HG03571 (cell line): Measurements from ENCODE around the gene SPTLC2.

Experiments used
- ATAC-seq: cut with Tn5 transposase; IDR thresholded peaks from one replicate; pipeline ENCODE4 v1.9.1; 2021; ENCODE audit not compliant: unreplicated experiment

Gene SPTLC2

DNA sequence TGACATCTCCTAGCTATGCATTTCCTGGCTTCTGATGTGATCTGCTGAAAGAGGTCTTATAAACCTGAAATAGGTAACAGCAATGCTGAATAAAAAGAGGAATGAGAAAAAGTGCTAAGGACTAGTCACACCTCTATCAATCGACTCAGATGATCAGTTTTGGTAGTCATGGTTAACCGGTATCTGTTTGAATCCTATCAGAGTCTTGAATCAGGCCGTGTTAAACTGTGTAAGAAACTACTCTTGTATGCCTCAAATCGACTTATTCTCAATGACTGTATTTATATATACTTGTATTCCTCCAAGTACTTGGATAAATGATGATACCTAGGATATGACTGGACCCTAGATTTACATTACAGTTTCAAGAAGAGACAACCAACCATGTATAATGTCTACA is 107.1 kb downstream of the SPTLC2 start:
- no peak for ATAC-seq

DNA sequence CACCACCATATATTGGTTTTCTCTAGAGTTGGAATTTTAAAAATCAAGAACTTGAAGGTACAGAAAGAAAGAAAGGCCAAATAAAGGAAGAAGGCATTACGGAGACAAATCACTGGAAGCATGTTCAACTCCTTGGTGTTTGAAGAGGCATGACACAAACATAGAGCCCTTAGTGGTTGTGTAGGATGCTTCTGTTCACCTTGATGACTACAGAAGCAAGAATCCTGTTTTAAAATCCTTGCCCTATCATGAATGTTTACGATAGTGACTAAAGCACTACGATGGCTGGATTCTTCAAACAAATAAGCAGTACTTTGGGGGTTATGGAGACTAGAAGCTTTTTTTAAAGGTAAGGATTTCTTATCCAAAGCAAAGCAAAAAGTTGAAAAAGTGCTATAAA is 107.6 kb downstream of the SPTLC2 start:
- ATAC-seq = no peak

DNA sequence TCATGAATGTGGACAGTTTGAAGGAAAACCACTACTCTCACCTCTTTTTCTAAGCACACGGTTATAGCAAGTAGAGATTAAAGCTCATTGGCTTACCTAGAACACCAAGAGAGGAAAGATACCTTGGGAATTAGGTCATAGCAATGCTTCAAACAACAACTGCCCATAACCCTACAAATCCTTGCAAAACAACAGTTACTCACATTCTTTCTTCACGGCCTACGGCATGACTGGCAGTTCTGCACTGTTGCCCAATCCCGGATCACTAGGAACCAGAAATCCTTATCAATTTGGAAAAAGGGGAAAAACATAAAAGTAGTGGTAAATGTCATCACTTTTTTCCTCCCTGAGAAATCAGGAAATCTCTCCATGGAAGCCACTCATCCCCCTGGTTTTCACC is 108.2 kb downstream of the SPTLC2 start:
- no peak for ATAC-seq

DNA sequence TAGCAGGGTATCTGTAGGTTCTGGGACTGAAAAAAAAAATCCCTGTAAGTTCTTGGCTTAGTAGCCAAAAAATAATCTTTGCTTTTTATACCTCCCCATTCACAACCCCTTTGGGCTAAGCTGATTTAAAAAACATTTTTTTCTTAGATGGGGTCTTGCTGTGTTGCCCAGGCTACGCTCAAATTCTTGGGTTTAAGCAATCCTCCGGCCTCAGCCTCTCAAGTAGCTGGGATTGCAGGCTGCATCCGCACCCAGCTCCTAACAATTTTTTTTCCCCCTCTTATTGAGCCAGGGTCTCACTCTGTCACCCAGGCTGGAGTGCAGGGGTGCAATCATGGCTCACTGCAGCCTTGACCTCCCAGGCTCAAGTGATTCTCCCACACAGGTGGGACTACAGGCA is 108.7 kb downstream of the SPTLC2 start:
- ATAC-seq = no peak

DNA sequence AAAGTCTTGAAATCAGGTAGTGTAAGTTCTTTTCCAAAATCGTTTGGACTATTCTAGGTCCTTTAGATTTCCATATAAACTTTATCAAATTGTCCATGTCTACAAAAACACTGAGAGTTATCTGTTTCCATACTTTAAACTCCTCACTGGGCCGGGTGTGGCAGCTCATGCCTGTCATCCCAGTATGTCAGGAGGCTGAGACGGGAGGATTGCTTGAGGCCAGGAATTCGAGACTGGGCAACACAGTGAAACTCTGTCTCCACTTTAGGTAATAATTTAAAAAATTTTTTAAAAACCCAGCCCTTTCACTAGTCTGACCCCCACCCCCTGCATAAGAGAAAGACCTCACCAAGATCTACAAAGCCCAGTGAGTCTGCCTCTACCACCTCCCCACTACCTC is 111.4 kb downstream of the SPTLC2 start:
- ATAC-seq = no peak

DNA sequence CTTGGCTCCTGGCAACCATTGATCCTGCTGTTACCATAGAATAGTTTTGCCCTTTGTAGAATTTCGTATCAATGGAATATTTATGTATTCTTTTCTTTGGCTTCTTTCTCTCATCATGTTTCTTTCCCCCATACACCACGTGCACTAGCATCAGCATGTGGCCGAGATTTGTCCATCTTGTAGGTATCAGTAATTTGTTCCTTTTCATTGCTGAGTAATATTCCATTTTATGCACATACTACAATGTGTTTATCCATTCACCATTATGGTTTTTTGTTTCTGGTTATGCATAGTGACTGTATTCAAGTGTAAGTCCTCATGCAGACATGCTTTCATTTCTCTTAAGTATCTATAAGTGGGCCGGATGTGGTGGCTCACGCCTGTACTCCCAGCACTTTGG is 113.3 kb downstream of the SPTLC2 start:
- no peak for ATAC-seq

DNA sequence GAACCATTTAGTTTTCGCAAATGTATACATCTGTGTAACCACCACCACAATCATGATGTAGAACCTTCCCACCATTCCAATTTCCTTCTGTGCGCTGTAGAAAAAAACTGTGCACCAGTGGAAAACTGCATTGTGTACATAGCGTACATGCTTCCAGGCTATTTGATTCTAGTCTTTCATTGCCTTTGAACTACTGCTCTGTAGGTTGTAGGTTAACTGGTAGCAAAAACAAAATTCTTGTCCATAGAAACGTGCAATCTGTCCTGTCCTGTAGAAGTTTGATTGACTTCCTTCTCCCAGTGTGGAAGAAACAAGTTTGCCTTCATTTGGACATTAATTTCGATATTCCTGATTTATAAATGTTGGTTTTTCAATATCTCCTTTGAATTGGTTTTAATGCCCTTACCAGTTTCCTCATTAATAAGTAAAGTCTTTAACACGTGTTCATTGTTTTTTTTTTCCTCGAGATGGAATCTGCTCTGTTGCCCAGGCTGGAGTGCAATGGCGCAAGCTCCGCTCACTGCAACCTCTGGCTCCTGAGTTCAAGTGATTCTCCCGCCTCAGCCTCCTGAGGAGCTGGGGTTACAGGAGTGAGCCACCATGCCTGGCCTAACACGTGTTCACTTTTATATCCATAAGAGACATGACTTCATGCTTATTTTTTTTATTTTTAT is 114.2 kb downstream of the SPTLC2 start:
- ATAC-seq = no peak

DNA sequence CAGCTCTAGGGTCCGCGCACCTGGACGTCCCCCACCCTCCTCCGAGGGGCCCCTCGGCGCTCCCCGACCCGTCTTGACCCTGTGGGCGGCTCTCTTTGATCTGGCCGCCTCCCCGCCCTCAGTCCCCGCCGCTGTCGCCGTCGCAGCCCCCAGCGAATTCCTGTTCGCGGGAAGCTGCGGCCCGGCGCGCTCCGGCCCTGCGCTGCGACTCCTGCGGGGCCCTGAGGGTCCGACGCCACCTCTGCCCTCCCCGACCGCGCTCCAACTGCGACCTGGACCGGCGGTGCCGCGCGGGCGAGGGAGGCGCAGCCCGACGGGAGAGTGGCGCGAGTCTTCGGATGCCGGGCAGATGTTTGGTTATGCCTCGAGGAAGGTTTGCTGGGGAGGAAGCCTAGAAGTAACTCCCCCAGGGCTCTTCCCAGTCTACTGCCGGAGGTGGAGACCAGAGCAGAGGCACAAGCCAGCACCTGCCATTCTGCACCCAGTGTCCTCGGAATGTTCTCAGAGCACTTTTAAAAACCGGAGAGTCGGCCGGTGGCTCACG is 117.4 kb downstream of the SPTLC2 start:
- no peak for ATAC-seq

DNA sequence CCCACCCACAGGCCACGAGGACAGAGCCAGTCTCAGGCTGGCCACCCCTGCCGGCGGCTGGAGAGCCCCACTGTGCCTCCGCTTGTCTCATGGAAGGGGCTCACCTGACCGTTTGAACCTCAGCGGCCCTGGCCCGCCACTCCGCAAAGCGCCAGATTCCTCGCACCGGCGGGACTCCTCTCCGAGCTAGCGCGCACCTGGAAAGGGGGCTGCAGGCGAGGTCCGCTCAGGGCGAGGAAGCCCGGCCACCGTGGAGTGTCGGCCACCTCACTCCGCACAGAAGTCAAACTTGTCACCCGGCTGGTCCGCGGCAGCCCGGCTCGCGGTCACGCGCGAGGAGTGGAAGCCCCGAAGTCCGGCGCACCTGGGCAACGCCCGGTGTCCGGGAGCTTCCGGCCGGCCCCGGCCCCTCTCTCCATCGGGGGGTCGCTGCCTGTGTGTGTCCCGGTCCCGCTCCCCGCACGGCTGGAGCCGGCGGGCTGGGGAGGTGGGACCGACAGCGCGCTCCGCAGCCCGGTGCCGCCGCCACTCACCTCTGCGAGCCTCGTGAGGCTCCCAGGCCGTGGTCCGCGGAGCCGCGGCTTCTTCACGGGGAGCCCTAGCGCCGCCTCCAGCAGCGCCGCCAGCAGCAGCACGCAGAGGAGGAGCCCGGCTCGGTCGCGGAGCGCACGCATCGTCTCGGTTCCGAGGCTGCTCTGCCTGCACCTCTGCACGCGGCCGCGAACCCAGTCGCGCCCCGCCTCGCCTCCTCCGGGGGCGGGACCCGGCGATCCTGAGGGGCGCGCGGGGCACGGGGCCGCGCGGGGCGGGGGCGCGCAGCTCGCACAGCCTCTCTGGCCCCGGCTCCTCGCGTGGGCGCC is 118.1 kb downstream of the SPTLC2 start, which contains the start of gene ISM2:
ISM2 (minus strand) TSS at position 697 of the 860 bp plus-strand sequence; CDS start at position 674, 23 bp downstream.
- ATAC-seq = no peak

DNA sequence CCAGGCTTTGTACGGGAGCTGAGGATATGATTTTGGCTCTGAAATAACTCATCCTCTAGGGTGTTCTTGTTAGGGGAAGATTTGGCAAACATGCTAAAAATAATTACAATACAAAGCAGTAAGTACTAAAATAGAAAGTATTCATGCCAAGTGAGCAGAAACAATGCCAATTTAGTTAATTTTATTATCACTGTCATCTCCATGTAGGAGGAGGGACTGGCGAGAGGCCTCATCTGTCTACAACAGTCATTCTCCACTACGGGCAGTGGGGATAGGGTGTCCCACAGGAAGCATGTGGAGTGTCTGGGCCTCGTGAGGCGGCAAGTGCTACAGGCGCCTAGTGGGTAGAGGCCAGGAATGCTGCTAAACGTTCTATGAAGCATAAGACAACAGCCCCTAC is 121.1 kb downstream of the SPTLC2 start:
- ATAC-seq = no peak

DNA sequence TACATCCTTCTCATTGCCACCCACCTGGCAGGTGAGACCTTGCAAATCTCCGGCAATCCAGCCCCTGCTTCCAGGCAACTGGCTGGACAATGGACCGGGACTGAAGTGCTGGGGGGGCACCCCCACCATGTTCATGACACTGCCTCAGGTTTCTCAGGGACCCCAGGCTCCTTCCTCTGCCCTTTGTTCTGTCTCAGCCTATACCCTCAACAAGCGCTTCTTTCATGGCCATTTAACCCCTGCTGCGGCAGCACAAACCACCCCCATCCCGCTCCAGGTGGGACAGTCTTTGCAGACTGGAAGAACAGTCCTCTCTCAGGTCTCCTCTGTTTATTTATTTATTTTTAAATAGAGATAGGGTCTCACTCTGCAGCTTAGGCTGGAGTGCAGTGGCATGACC is 125.4 kb downstream of the SPTLC2 start:
- ATAC-seq = no peak

DNA sequence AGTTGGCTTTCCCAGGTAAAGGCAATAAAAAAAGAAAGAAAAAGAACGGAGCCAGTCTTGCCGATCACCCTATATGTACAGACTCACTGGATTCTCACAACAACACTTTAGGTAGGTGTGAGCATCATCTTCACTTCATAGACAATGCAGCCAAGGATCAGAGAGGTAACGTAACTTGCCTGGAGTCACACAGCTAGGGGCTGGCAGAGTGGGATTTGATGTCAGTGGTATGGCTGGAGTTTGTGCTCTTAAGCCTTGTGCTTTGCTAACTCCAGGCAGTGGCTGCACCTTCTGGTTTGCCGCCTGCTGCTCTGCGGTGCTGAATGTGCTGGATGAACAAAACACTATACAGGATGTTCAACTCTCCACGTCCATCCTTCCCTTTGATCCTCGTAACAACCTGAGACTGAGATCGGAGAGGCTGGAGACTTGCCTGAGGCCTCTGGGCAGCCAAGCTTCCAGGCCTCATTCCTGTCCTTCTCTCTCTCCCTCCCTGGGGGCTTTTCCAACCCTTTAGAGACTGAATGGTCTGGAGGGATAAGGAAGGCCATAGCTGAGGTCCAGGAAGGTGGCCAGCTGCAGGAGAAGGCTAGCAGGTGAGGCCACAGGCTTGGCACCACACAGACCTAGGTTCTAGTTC is 126.0 kb downstream of the SPTLC2 start:
- ATAC-seq = no peak

DNA sequence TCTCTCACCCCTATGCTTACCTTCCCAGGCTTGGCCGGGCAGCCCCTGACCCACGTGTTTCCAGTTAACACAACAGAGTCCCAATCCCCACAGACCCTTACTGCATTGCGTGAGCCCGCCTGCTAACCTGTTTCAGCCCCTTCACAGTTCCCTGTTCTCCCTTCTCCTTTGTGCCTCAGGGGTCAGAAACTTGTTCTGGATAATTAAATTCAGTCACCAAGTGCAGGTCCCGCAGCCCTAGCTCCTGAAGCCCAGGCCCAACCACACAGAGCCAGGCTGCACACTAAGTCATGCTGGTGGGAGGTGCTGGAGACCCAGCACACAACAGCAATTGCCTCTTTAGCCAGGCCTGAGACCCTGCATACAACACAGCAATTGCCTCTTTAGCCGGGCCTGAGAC is 127.4 kb downstream of the SPTLC2 start:
- no peak for ATAC-seq

DNA sequence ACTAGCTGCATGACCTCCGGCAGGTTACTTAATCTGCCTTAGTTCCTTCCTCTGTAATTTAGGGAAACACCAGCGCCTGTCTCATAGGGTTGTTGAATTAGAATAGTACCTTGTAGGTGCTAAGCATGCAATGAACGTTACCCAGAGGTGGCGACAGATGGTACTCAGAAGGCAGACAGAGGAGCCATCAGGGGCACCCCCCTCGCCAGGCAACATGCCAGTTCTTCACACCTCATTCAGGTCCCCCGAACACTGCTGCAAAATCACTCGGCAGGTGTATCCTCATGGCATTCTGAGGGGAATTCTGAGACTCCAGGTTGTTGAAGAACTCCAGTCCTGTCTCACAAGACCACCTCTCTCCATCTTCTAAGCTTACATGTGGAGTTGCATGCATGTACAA is 127.9 kb downstream of the SPTLC2 start:
- no peak for ATAC-seq

DNA sequence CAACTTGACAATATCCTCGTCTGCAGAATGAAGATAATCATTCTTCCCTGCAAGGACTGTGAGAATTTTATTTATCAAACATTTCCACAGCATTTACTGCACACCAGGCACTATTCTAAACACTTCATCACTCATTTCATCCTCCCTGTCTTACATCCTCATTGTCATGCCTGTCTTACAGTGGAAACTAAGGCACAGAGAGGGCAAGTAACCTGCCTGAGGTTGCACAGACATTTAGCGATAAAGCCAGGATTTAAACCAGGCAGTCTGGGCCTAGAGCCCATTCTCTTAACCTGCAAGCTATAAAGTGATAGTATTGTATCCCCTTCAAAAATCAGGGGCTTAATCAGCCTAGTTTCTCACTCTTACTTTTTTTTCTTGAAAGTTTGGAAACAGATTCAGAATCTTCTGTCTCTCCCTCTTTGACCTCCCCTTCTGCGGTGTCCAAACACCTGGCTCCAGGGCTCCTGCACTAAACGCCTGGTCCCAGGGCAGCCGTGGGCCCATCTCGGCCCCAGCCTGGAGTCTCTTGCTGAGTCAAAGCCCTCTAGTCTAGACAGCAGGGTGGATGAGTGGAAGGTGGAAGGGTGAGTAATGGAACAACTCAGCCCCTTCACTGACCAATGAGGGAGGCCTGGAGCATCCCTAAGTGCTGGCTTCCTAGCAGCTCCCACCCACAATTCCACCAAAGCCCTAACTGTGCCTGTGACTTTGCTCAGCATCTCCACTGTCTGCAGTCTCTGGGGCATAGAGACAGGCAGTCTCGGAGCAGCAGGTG is 130.3 kb downstream of the SPTLC2 start:
- ATAC-seq = no peak

DNA sequence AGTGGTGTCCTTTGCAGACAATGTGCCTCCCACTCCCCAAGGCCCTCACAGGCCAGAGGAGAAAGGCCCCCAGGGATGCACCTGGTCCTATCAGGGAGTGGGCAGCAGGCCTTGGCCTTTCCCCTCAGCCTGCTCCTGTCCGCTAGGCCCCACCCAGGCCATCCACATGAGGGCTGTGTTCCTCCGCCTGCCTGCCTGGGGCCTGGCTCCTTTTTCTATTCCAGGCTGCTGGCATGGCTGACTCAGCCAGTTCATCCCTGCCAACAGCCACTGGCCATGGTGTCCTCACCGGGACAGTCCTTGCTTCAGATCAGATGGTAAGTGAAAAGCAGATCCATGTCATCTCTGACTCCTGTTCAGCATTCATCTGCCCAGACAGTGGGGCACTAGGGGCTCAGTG is 131.2 kb downstream of the SPTLC2 start:
- no peak for ATAC-seq

DNA sequence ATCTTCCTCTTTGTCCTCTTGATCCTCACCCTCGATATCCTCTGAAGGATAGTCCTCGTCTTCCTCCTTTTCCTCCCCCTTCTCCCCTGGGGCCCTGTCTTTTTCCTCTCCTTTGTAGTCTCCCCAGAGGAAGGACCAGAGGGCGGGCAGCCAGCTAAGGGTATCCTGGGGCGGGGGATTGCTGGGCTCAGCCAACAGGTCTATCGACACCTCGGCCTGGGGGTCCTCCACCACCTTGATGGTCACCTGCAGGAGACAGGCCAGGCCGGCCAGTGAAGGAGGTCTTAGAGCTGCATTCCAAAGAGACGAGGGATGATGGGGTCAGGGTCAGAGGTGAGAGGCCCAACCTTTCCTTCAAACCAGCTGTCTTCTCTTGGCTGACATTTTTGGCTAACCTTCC is 134.0 kb downstream of the SPTLC2 start:
- no peak for ATAC-seq

DNA sequence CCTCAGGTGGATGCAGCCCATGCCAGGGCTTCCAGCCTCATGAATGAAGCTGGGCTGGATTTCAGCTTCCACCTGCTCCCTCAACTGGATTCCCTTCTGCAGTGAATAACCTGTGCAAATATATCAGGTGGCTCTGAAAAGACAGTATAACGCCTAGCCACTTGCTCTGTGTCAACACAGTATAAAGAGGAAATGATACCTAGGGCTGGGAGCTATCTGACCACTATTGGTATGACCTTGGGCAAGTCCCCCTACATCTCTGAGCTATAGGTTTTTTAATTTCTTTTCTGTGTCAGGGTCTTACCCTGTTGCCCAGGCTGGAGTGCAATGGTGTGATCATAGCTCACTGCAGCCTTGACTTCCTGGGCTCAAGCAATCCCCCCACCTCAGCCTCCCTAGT is 137.6 kb downstream of the SPTLC2 start:
- ATAC-seq = peak; percentile 71

DNA sequence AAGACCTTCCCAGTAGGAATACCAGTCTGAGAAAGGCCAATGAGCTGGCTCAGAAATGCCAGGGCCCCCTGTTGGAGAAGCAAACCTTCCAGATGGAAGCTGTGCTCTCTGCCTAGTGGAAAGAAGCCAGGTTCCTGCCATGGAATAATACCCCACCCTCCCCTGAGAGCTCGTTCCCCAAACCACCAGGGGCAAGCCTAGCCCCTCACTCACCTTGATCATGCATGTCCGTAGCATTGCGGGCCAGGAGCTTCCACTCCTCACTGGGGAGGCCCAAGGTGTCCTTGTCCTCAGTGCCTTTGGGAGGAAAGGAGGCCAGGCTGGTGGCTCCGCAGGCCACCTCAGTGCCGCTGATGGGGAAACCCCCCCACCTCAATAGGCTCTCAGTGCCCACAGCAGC is 138.4 kb downstream of the SPTLC2 start:
- ATAC-seq = no peak

DNA sequence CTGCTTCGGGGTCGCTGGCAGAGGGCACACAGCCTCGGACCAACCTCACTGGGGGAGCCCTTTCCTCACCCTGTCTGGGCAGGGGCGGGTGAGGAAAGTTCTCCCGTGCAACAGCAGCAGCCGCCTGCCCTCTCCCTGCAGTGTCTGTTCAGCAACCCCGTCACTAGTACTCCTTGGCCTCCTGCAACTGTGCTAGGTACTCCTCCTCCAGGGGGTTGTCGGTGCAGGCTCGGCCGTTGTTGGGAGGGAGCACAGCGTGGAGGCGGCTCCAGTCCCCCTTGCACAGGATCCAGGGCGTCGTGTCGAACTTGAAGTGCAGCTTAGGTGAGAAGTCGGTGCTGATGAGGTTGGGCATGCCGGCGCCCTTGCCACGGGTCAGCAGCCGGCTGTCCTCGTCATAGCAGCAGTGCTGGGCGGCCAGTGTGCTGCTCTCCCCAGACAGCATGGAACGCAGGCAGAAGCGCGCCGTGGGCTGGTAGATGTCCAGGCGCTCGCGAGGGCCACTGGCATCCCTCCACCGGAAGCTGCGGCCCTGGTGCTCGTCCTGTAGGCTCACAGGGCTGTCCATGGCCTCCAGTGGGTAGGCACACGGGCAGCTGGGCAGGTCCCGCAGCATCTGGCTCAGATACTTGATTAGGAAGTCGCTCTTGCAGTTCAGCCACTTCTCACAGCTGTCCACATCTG is 140.9 kb downstream of the SPTLC2 start:
- no peak for ATAC-seq
